NCI-H1048 (cell line): ENCODE results near the gene CEP290.
"Not testable (repeated sequence)": the region's sequence is repeated elsewhere in the genome, so short reads cannot be mapped to it uniquely, and the experiment has no call there.

ENCODE experiments used
- DNase-seq: peaks from one replicate; lab custom pipeline; 2025; lab: John Stamatoyannopoulos, UW

The CEP290 gene

GRCh38 chr12:88141425-88141773 is 489 bp downstream of the CEP290 start:
- DNase-seq = no peak

DNA sequence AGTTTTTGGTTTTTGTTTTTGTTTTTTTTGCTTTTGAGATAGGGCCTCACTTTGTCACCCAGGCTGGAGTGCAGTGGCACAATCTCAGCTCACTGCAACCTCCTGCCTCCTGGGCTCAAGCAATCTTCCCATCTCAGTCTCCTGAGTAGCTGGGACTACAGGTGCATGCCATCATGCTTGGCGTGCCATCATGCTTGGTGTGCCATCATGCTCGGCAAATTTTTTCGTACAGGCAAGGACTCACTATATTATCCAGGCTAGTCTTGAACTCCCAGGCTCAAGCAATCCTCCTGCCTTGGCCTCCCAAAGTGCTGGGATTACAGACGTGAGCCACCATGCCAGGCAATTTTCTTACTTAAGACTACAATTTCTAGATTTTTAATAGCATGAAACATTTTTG is 2.2 kb downstream of the CEP290 start:
- DNase-seq = not testable (repeated sequence)

- not testable (repeated sequence) for DNase-seq
These were observed 8.7 kb downstream of the CEP290 start for GRCh38 chr12:88133181-88133580.

- DNase-seq = no peak
These were observed 9.5 kb downstream of the CEP290 start for GRCh38 chr12:88132392-88132791.

DNA sequence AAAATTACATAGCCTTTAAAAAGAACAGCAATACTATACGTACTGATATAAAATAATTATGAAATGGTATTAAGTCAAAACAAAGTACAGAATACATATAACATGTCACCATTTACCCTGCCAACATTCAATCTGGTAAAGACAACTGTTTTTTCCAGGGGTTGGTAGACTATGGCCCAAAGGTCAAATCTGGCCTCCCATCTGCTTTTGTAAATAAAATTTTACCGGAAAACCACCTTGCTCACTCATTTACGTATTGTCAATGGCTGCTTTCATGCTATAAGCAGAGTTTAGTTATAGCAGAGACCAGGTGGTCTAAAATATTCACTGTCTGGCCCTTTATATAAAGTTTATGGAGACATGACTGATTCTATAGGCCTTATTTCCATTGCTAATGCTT is 14.0 kb downstream of the CEP290 start:
- no peak for DNase-seq

DNA sequence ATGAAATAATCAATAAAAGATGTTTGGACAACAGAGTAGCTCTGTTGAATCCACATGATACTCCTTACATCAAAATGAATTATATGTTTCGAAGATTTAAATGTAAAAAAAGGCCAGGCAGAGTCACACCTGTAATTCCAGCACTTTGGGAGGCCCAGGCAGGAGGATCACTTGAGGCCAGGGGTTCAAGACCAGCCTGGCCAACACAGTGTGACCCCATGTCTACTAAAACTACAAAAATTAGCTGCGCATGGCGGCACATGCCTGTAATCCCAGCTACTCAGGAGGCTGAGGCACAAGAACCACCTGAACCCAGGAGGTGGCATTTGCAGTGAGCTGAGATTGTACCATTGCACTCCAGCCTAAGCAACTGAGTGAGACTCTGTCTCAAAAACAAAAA is 14.8 kb downstream of the CEP290 start:
- DNase-seq = no peak

GRCh38 chr12:88122666-88123065 is 19.2 kb downstream of the CEP290 start:
- DNase-seq = no peak

- no peak for DNase-seq
These were observed 28.0 kb downstream of the CEP290 start for GRCh38 chr12:88113871-88114270.

DNA sequence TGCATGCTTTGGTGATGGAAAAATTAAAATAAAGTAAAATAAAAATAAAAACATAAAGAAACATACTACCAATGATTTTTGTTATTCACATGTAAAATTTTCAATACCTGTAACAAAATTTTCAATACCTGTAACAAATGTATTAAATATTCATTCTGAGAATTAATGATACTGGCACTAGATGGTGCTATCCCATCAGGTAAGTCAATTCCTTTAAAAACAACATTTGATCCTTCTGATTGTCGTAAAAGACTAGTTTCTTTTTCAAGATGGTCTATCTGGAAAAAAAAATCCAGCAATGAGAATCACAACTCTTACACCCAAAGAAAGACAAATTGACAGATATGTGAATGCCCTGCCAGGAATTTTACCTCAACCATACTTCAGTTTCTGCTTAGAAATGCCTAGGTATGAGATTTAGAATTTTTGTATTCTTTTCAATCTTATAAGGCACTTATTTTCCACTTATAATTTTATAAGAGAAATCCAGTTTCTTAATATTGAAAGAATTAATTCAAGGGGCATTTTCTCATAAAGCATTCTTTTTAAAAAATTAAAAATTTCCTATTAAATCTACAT is 30.7 kb downstream of the CEP290 start:
- no peak for DNase-seq

- no peak for DNase-seq
These were observed 33.9 kb downstream of the CEP290 start for GRCh38 chr12:88108021-88108420.

DNA sequence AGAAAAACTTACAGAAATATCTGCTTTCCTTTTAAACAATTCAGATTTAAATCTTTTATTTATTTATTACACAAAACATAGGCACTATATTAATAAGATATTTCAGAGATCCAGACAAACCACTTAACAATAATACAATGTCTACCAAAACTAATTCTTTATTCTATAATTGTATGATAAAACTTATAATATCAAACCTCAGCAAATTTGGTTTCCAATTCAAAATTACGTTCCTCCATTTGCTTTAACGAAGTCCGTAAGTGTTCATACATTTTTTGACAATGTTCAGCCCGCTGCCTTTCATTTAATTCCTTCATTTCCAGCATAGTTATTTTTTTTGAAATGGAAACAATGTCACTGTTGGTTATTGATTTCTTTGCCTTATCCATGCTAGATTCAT is 48.3 kb downstream of the CEP290 start:
- DNase-seq = no peak

- no peak for DNase-seq
These were observed 49.1 kb downstream of the CEP290 start for GRCh38 chr12:88092771-88093170.

DNA sequence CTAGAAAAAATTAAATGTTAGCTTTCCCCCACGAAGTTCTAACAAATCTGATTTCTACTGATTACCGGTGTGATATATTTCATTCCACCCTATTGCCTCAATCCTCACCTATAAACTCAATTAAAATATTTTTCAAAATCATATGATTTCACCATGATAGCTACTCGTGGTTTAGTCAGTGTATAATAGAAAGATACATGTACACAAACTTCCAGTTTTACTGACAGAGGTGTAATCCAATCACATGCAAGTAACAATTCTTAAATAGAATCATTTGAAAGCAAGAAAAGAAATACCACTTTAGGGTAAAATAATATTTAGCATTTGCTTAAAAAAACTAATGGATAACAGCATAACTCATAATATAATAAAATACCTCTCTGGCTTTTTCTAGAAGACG is 57.7 kb downstream of the CEP290 start:
- DNase-seq = no peak

GRCh38 chr12:88083634-88084033 is 58.3 kb downstream of the CEP290 start:
- no peak for DNase-seq

DNA sequence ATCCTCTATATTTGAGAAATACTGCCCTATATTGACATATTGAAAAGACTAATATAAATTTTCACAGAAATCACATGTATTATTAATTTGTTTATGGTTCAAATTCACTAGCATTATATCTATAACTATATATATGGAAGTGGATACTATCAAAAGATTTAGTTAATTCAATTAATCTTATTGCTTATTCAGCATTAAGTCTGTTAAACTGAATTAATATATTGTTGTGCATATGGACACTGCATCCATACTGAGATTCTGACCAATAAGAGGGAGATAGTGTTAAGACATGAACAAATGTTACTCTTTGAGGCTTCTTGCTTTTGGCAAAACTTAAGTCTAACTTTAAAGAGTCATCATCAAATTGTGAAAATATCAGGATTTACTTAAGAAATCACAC is 60.6 kb downstream of the CEP290 start:
- DNase-seq = no peak

DNA sequence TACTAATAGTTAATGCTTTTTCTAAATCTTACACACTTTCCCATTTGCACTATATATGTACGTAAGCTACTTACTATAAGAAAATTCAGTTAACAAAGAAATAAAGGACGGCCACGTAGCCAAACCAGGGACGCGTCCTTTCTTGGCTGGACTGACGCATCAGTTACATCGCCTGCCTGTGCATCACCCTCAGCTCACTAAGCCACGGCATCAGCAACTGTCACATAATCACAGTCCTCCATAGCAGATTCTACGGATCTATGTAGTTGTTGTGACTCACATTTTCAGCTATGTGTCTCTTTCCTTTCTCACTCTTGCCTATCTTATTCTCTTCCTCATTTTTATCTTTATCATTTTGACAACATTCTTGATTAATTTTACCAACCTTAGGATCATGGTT is 74.6 kb downstream of the CEP290 start:
- no peak for DNase-seq

- DNase-seq = no peak
These were observed 78.5 kb downstream of the CEP290 start for GRCh38 chr12:88063375-88063774.

- DNase-seq = no peak
These were observed 79.4 kb downstream of the CEP290 start for GRCh38 chr12:88062474-88062873.

- DNase-seq = no peak
These were observed 83.2 kb downstream of the CEP290 start for GRCh38 chr12:88058719-88059077.

DNA sequence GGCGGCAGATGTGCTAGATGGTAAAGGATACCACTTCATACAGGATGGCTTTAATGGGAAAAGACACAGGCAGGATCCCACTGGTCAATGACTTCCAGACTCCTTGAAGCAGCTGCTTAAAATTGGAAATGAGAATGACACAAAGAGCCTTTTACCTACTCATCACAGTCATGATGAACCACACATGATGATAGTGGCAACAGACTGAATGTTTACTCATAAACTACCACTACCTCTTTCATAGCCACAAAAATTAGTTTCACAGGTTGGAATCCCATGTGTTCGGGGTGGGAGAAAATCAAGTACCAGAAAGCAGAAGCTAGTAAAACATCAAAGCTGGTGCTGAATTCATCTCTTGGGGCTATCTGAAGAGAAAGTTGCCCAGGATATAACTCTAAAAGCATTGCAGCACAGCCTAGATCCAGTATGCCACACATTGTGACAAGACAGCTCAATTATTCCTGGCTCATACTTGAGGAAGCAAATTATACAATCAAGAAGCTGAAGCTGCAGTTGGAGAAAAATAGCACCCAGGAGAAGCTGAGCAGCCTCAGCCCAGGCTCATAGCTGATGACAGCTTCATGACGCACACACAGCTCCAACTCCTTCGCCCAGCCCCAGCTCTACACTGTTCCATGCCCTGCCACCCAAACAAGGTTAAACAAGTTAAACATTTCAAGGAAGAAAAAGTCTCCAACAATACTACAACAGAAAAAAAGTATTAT is 83.7 kb downstream of the CEP290 start:
- DNase-seq = no peak

GRCh38 chr12:88056571-88056970 is 85.3 kb downstream of the CEP290 start:
- DNase-seq = no peak

DNA sequence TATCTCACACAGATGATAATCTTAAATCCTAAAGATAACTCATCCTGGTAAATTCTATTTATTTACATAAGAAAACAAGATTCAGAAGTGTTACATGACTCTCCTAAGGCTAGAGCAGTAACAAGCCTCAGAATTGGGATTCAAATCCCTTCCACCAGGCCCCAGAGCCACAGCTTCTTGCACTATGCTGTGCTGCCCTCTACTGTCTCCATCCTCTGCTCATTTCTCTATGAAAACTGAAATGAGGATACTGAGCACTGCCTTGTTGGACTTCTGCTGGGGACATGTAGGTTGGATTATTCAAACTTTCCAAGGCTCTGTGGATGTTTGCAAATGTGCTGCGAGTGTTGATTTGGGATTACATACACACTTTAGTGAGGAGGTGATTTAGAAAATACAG is 89.2 kb downstream of the CEP290 start:
- DNase-seq = no peak

GRCh38 chr12:88044035-88044434 is 97.9 kb downstream of the CEP290 start:
- no peak for DNase-seq

DNA sequence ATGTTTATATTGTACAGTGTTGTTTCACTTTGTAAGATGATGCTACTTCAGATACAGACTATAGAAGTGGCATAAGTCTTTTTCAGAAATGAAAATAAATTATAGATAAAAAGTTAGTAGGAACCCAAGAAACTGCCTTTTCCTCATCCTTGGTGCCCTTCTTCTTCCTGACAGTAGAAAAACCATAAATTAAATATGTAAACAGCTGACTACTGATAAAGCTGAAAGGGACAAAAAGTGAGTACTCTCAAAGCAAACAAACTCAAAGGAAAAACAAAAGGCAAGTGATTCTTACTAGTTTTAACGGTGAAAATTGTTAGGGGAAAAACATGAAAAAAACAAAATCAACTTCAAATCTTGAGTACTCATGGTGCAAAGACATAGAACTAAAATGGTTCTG is 104.1 kb downstream of the CEP290 start:
- no peak for DNase-seq
